ENCODE data around the gene GMPPA.

DNA sequence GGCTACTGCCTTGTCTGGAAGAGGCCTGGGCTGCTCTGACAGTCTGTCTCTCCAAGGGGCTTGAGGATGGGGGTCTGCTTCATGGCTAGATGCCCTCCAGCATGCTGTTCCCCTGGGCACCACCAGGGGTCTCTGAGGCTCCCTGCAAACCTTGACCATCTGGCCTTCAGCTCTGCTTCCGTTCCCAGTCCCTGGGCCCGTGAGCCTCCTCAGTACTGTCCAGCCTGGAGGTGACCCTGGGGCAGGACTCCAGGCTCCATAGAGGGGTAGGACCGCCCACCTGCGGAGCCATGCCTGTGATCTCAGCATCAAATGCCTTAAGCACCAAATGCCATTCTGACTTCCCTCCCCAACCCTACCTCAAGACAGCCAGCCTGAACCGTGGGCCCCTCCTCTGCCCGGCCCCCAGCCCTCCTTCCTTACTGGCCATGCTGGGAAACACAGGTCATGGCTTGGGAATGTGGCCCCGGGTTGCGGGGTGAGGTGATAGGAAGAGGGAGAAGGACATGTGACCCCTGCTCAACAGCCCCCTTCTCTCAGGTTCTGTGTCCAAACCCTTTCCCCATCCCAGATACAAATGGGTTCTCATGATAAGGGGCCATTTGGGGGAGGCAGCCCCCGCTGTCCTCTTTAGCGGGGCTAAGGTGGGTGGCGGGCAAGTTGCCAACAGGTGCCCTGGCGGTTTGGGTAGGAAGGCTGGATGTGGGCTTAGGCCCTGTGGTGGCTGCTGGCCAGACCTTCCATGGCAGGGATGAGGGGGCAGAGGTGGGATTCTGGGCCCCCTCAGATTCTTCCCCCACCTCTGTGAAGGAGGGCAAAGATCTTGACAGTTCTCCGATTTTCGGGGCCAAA is 39.0 kb upstream of the GMPPA start:
- TF ChIP-seq, protein P1, sequence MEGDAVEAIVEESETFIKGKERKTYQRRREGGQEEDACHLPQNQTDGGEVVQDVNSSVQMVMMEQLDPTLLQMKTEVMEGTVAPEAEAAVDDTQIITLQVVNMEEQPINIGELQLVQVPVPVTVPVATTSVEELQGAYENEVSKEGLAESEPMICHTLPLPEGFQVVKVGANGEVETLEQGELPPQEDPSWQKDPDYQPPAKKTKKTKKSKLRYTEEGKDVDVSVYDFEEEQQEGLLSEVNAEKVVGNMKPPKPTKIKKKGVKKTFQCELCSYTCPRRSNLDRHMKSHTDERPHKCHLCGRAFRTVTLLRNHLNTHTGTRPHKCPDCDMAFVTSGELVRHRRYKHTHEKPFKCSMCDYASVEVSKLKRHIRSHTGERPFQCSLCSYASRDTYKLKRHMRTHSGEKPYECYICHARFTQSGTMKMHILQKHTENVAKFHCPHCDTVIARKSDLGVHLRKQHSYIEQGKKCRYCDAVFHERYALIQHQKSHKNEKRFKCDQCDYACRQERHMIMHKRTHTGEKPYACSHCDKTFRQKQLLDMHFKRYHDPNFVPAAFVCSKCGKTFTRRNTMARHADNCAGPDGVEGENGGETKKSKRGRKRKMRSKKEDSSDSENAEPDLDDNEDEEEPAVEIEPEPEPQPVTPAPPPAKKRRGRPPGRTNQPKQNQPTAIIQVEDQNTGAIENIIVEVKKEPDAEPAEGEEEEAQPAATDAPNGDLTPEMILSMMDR (IDR thresholded peaks at IDR 0.05) = peak; percentile 70
- TF ChIP-seq BHLHE40 (IDR thresholded peaks at IDR 0.05; ENCODE audit: low read depth, low read length) (no peak), MAFK (IDR thresholded peaks at IDR 0.05; ENCODE audit: partially characterized antibody) (no peak)

Data from A549 (cell line).